Effector CD8-positive, alpha-beta T cell (primary cell): ENCODE results near the gene PPIG.
"Not testable (repeated sequence)": the region's sequence is repeated elsewhere in the genome, so short reads cannot be mapped to it uniquely, and the experiment has no call there.

Experiments
- DNase-seq: peaks from one replicate; lab custom pipeline; 2025; lab: John Stamatoyannopoulos, UW

Gene PPIG

GRCh38 chr2:169596546-169596945 lies 12.4 kb downstream of the PPIG start:
- not testable (repeated sequence) for DNase-seq

GRCh38 chr2:169598982-169599381 lies 14.8 kb downstream of the PPIG start:
- DNase-seq, result no peak

- no peak for DNase-seq
These were observed 15.4 kb downstream of the PPIG start for GRCh38 chr2:169599568-169599967.

- DNase-seq, result no peak
These were observed 25.1 kb downstream of the PPIG start for GRCh38 chr2:169609264-169609663.

- no peak for DNase-seq
These were observed 29.7 kb downstream of the PPIG start for GRCh38 chr2:169613876-169614275.

GRCh38 chr2:169615982-169616381 lies 31.8 kb downstream of the PPIG start:
- DNase-seq, result not testable (repeated sequence)

- no peak for DNase-seq
These were observed 35.8 kb downstream of the PPIG start for GRCh38 chr2:169619946-169620345.

GRCh38 chr2:169620509-169620908 lies 36.4 kb downstream of the PPIG start:
- no peak for DNase-seq

GRCh38 chr2:169623235-169623634 lies 39.1 kb downstream of the PPIG start:
- DNase-seq, result no peak

- DNase-seq, result no peak
These were observed 41.6 kb downstream of the PPIG start for GRCh38 chr2:169625781-169626180.

- DNase-seq, result no peak
These were observed 52.4 kb downstream of the PPIG start for GRCh38 chr2:169636440-169637097.

GRCh38 chr2:169637620-169638019 lies 53.5 kb downstream of the PPIG start:
- DNase-seq, result no peak

GRCh38 chr2:169640104-169640503 lies 56.0 kb downstream of the PPIG start:
- DNase-seq, result no peak

- no peak for DNase-seq
These were observed 57.3 kb downstream of the PPIG start for GRCh38 chr2:169641464-169641863.

- DNase-seq, result no peak
These were observed 60.0 kb downstream of the PPIG start for GRCh38 chr2:169644173-169644572.

- DNase-seq, result no peak
These were observed 63.3 kb downstream of the PPIG start for GRCh38 chr2:169647496-169647895.

- no peak for DNase-seq
These were observed 65.1 kb downstream of the PPIG start for GRCh38 chr2:169649278-169649677.

GRCh38 chr2:169653636-169654035 lies 69.5 kb downstream of the PPIG start:
- no peak for DNase-seq

GRCh38 chr2:169656164-169656563 lies 72.0 kb downstream of the PPIG start:
- no peak for DNase-seq

GRCh38 chr2:169658877-169659276 lies 74.7 kb downstream of the PPIG start:
- DNase-seq, result no peak

GRCh38 chr2:169659320-169659719 lies 75.2 kb downstream of the PPIG start:
- DNase-seq, result no peak

- no peak for DNase-seq
These were observed 77.1 kb downstream of the PPIG start for GRCh38 chr2:169661265-169661664.

- DNase-seq, result no peak
These were observed 78.6 kb downstream of the PPIG start for GRCh38 chr2:169662744-169663143.

GRCh38 chr2:169663247-169663646 lies 79.1 kb downstream of the PPIG start:
- DNase-seq, result no peak
